Activated CD8-positive, alpha-beta T cell treated with anti-CD3 and anti-CD28 coated beads for 36 hours (primary cell): ENCODE results near the gene TLE2. TPM values are rescaled to one million over a fixed set of nuclear protein-coding genes. Genes with fewer than 3 reads are reported as not detected.

ENCODE experiments used
- ATAC-seq: fragments of 200-7000 bp; cut with Tn5 transposase; one replicate; pipeline ENCODE4 v1.10.0; 2021; ENCODE audit warnings: mild to moderate bottlenecking, moderate library complexity
- CTCF ChIA-PET: fragments of 350-600 bp; sonication (Branson Sonifier 250); formaldehyde crosslinking; loops from one replicate; lab custom pipeline; 2021; ENCODE audit warnings: antibody characterized with exemption; lab: Charles Lee
- POLR2A ChIA-PET: fragments of 350-600 bp; sonication (Branson Sonifier 250); formaldehyde crosslinking; loops from one replicate; lab custom pipeline; 2021; ENCODE audit warnings: antibody characterized with exemption; lab: Charles Lee
- DNase-seq: peaks from one replicate; pipeline ENCODE4 v3.0.0-alpha.2; 2020
- H3K27ac Mint-ChIP-seq: one replicate; pipeline ENCODE4 v1.8.0; 2021; ENCODE audit warnings: mild to moderate bottlenecking, mixed read lengths
- H3K27me3 Mint-ChIP-seq: one replicate; pipeline ENCODE4 v1.8.0; 2021; ENCODE audit warnings: mixed read lengths
- H3K36me3 Mint-ChIP-seq: one replicate; pipeline ENCODE4 v1.8.0; 2021; ENCODE audit warnings: low read depth, mixed read lengths
- H3K4me1 Mint-ChIP-seq: one replicate; pipeline ENCODE4 v1.8.0; 2021; ENCODE audit warnings: low read depth, mixed read lengths
- H3K4me3 Mint-ChIP-seq: one replicate; pipeline ENCODE4 v1.8.0; 2021; ENCODE audit warnings: mild to moderate bottlenecking, moderate library complexity, mixed read lengths
- H3K9me3 Mint-ChIP-seq: one replicate; pipeline ENCODE4 v1.8.0; 2021; ENCODE audit warnings: mixed read lengths
- CTCF ChIP-seq: fragments of 200-600 bp; IDR thresholded peaks from one replicate; pipeline ENCODE4 v1.8.0; 2022; ENCODE audit warnings: antibody characterized with exemption, mild to moderate bottlenecking
- intact Hi-C: fragments of 100-400 bp; cut with micrococcal nuclease; formaldehyde crosslinking; loops from one replicate; pipeline ENCODE4 v1.10.0; 2022
- total RNA-seq, 2 experiments: library from RNA; stranded (reverse); gene quantifications; one replicate each; pipeline ENCODE4 v1.2.3, GENCODE V29; 2021

The TLE2 gene
- total RNA-seq, 2 experiments from 2014 or later = 2.8 to 3.0 TPM

DNA sequence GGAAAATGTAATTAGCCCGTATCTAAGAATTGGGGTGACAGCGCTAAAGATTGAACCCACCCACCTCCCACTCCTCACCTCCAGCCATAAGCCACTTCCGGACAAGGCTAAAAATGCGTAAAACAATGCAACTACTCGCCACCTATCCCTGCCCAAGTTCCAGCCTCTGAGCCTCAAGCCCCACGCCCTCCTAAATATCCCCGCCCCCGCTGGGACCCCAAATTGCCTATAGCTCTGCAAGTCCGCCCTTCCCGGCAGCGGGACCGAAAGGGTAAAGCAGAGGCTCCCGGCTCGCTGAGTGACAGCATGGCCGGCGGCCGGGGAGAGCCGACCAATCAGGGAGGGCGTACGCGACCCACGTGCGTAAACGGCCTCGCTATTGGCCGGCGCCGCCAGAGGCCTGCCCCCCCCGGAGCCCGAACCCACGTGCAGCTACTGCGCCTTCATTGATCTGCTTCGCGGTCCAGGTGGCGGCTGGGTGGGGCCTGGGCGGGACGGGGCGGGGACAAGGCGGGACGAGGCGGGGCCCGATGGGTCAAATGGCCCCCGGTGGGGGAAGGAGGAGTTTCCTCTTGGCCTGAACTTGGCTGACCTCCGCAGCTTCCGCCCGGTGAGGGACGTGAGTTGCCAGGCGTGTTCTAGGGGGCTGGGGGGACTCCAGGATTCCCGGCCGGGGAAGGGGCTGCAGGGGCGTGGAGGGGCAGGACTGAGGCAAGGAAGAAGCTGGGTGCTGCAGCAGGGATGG is 51.9 kb downstream of the TLE2 start, which contains the start of gene TLE6:
Gene TLE6, plus strand, starts transcription at position 564 of the 745 bp plus-strand sequence. CDS start 670 bp downstream, outside the sequence.
- H3K9me3 Mint-ChIP-seq = no peaks in the 10 kb centered on the region
- TF ChIP-seq CTCF = no peak
- peak within 1 kb of the TSS; percentile 83 for H3K27ac Mint-ChIP-seq
- intact Hi-C loops = no loop called here
- no peaks in the 10 kb centered on the region for H3K36me3 Mint-ChIP-seq
- H3K27me3 Mint-ChIP-seq = peaks cover 5% of the 10 kb centered on the region
- DNase-seq (peak; percentile 97), ATAC-seq (peak; percentile 99)
- CTCF ChIA-PET = interaction anchor here (0.6 to 5.2 kb wide), 6 partner anchors 14 to 169 kb away, joined by 3 to 22 read pairs (median 3); no protein-coding TSS in a partner anchor
- POLR2A ChIA-PET = interaction anchor here (0.7 to 1.3 kb wide), 3 partner anchors 10 to 369 kb away, joined by 3 read pairs; no protein-coding TSS in a partner anchor
- peak within 1 kb of the TSS; percentile 82 for H3K4me3 Mint-ChIP-seq
- peaks cover 18% of the 10 kb centered on the region for H3K4me1 Mint-ChIP-seq

- no peak for TF ChIP-seq CTCF
- no peaks in the 10 kb centered on the region for H3K36me3 Mint-ChIP-seq
- H3K4me1 Mint-ChIP-seq = peaks cover 18% of the 10 kb centered on the region
- ATAC-seq (no peak), DNase-seq (no peak)
- H3K27ac Mint-ChIP-seq = no peak overlapping the region
- H3K9me3 Mint-ChIP-seq = no peaks in the 10 kb centered on the region
- peak overlapping the region; percentile 82 for H3K4me3 Mint-ChIP-seq
- intact Hi-C loops = no loop called here
- peaks cover 5% of the 10 kb centered on the region for H3K27me3 Mint-ChIP-seq
- CTCF ChIA-PET = interaction anchor here (1.0 to 5.2 kb wide), 5 partner anchors 26 to 132 kb away, joined by 3 to 22 read pairs (median 3); no protein-coding TSS in a partner anchor
- POLR2A ChIA-PET = interaction anchor here (0.7 to 1.3 kb wide), 3 partner anchors 10 to 368 kb away, joined by 3 read pairs; no protein-coding TSS in a partner anchor
Measured at GRCh38 chr19:2976609-2977000, 52.5 kb downstream of the TLE2 start.

- H3K27ac Mint-ChIP-seq = no peak overlapping the region
Measured at GRCh38 chr19:2974342-2975041, 54.6 kb downstream of the TLE2 start.

GRCh38 chr19:2973229-2973628 is 55.9 kb downstream of the TLE2 start:
- POLR2A ChIA-PET = no interaction called here
- peaks cover 18% of the 10 kb centered on the region for H3K4me1 Mint-ChIP-seq
- no peak overlapping the region for H3K4me3 Mint-ChIP-seq
- CTCF ChIA-PET = interaction anchor here (5.2 kb wide), 1 partner anchor 22 kb away, joined by 22 read pairs; no protein-coding TSS in a partner anchor
- no peaks in the 10 kb centered on the region for H3K36me3 Mint-ChIP-seq
- intact Hi-C loops = no loop called here
- no peak for TF ChIP-seq CTCF
- no peaks in the 10 kb centered on the region for H3K9me3 Mint-ChIP-seq
- no peak overlapping the region for H3K27ac Mint-ChIP-seq
- H3K27me3 Mint-ChIP-seq = peaks cover 5% of the 10 kb centered on the region
- ATAC-seq = no peak
- no peak for DNase-seq

More at GRCh38 chr19:2974342-2975041, 54.6 kb downstream of the TLE2 start:
- no peak for TF ChIP-seq CTCF
- Mint-ChIP-seq H3K27me3 (peaks cover 5% of the 10 kb centered on the region), H3K4me3 (no peak overlapping the region), H3K4me1 (peaks cover 18% of the 10 kb centered on the region), H3K9me3 (no peaks in the 10 kb centered on the region), H3K36me3 (no peaks in the 10 kb centered on the region)
- ATAC-seq (no peak), DNase-seq (peak; percentile 42)
- intact Hi-C loops = no loop called here
- ChIA-PET POLR2A (interaction anchor here (0.9 kb wide), 1 partner anchor 89 kb away, joined by 3 read pairs; no protein-coding TSS in a partner anchor), CTCF (interaction anchor here (0.8 to 5.2 kb wide), 3 partner anchors 12 to 134 kb away, joined by 3 to 22 read pairs (median 5); no protein-coding TSS in a partner anchor)
